Mucosa of rectum (tissue), 2 donors: ENCODE data around the gene NUDT13.
"Not testable (repeated sequence)": the region's sequence is repeated elsewhere in the genome, so short reads cannot be mapped to it uniquely, and the experiment has no call there.

ENCODE experiments used
- H3K27ac ChIP-seq, 2 donors: one replicate each; pipeline ENCODE4 v1.7.0; 2013; ENCODE audit warnings: inconsistent platforms in 2 of 2, low read depth in 2 of 2, low read length in 2 of 2
- H3K27me3 ChIP-seq, 2 donors: one replicate each; pipeline ENCODE4 v1.7.0; 2013; ENCODE audit warnings: low read length in 2 of 2; ENCODE audit not compliant: control insufficient read depth in 2 of 2, insufficient read depth in 2 of 2
- H3K36me3 ChIP-seq, 2 donors: one replicate each; pipeline ENCODE4 v1.7.0; 2013; ENCODE audit warnings: low read length in 2 of 2; ENCODE audit not compliant: control insufficient read depth in 2 of 2, insufficient read depth in 2 of 2
- H3K4me1 ChIP-seq, 2 donors: one replicate each; pipeline ENCODE4 v1.7.0; 2013; ENCODE audit warnings: low read length in 2 of 2, mild to moderate bottlenecking in 1 of 2; ENCODE audit not compliant: control insufficient read depth in 2 of 2, insufficient read depth in 2 of 2
- H3K4me3 ChIP-seq, 2 donors: one replicate each; pipeline ENCODE4 v1.7.0; 2013; ENCODE audit warnings: low read length in 2 of 2
- H3K9ac ChIP-seq, 2 donors: one replicate each; pipeline ENCODE4 v1.7.0; 2013; ENCODE audit warnings: low read length in 2 of 2, low read depth in 1 of 2, mild to moderate bottlenecking in 1 of 2
- H3K9me3 ChIP-seq, 2 donors: one replicate each; pipeline ENCODE4 v1.7.0; 2013; ENCODE audit warnings: low read length in 2 of 2; ENCODE audit not compliant: control insufficient read depth in 2 of 2
- donor health status: healthy.
- donor health status: Normal muscosa, but diverticular disease.

NUDT13 gene

DNA sequence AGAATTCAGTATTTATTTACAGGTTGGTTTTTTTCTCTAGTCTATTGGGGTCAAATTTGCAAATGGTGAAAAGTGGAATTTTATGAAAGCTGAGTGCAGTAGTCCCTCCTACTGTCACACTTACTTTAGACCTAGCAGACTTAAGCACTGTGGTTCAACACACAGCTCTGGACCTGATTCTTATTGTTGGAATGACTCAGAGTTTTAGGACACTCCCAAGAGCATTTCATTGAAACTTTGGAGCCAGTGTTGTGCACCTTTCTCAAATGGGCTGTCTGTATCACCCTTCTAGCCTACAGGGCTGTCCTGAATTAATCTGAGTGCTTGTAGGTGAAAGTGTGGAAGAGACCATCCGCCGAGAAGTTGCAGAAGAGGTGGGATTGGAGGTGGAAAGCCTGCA is 16.1 kb downstream of the NUDT13 start:
- no peaks in the 10 kb centered on the region for H3K4me1 ChIP-seq
- peaks cover 31 to 32% of the 10 kb centered on the region in 2 donors for H3K36me3 ChIP-seq
- no peak overlapping the region for H3K27ac ChIP-seq
- H3K9me3 ChIP-seq, result no peaks in the 10 kb centered on the region
- no peak overlapping the region for H3K4me3 ChIP-seq
- H3K9ac ChIP-seq, result no peak overlapping the region
- H3K27me3 ChIP-seq, result no peaks in the 10 kb centered on the region

DNA sequence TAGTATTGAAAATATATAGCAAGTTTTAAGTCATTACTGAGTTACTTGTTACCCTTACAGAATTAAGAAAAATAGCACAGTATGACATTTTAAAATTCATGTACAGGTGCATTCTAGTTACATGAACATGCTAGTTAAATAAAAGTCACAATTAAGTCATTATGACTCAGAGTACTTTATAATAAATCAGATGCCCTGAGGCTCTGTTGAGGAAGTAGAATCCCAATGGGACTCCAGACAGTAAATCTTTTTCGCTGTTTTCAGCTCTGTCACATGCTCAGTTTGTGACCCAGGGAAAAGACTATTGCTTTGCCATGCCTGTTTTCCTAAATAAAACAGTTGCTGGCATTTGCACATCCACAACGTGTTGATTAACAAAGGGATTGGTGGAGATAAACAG is 21.0 kb downstream of the NUDT13 start:
- Histone ChIP-seq H3K9me3 (no peaks in the 10 kb centered on the region), H3K4me1 (no peaks in the 10 kb centered on the region), H3K4me3 (no peak overlapping the region), H3K27me3 (no peaks in the 10 kb centered on the region), H3K36me3 (peaks cover 35 to 49% of the 10 kb centered on the region in 2 donors), H3K9ac (no peak overlapping the region), H3K27ac (no peak overlapping the region)

DNA sequence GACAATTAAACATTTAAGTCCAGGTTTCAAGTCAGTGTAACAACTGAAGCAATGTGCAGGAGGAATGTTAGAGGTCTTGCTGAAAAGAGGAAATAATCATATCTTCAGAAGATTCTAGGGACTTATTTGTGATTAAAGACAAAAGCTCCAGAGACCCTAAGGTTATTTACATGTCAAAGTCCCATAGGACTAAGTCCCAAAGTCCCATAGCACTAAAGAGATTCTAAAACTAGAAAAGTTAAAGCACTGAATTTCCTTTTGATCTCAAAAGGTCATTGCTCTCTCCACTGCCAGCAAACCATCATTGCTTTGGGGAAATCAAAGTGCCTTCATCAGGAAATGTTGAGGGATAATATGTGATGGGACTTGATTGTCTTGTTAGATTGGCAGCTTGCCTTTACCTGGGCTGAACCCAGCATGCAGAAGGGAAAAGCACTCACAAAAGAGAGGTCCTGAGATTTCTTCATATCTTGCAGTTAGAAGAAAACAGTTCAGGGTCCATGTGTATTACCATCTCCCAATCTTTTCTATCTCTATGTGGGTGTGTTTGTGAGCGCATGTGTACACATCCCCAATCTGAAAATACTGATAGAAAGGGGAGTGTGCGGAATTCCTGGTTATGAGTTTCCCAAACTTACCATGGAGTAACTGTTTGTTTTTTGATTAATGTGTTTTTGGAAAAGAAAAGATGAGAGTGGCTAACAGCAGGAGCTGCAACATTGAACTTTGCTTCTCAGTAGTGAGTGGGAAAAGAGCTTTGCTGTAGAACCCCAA is 21.8 kb downstream of the NUDT13 start:
- no peak overlapping the region for H3K27ac ChIP-seq
- no peaks in the 10 kb centered on the region for H3K27me3 ChIP-seq
- H3K4me1 ChIP-seq, result no peaks in the 10 kb centered on the region
- no peaks in the 10 kb centered on the region for H3K9me3 ChIP-seq
- no peak overlapping the region for H3K4me3 ChIP-seq
- H3K9ac ChIP-seq, result no peak overlapping the region
- H3K36me3 ChIP-seq, result peaks cover 34 to 48% of the 10 kb centered on the region in 2 donors

DNA sequence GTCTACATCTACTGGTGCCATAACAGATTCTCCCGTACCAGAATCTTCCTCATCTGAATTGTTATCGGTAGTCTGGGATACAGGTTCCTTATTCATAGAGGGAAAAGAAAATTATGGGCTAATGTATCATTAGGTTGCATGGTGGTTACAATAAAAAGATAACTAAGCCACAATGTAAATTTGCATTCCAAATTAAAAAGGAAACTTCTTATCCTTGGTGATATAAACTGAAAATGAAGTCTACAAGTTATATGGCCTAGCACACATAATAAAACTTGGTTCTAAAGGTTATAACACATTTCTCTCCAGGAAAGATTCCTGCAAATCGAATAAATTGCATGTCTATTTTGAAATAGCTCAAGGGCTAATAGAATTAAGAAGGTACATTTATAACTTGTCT is 24.5 kb downstream of the NUDT13 start:
- H3K9me3 ChIP-seq, result no peaks in the 10 kb centered on the region
- H3K4me3 ChIP-seq, result no peak overlapping the region
- peaks cover 46 to 58% of the 10 kb centered on the region in 2 donors for H3K36me3 ChIP-seq
- no peak overlapping the region for H3K9ac ChIP-seq
- H3K27ac ChIP-seq, result no peak overlapping the region
- no peaks in the 10 kb centered on the region for H3K4me1 ChIP-seq
- no peaks in the 10 kb centered on the region for H3K27me3 ChIP-seq

- Histone ChIP-seq H3K4me3 (no peak overlapping the region), H3K36me3 (peaks cover 42 to 54% of the 10 kb centered on the region in 2 donors), H3K9ac (no peak overlapping the region), H3K27me3 (no peaks in the 10 kb centered on the region), H3K4me1 (no peaks in the 10 kb centered on the region), H3K9me3 (no peaks in the 10 kb centered on the region), H3K27ac (no peak overlapping the region)
Measured at GRCh38 chr10:73136627-73137026, 26.4 kb downstream of the NUDT13 start.

GRCh38 chr10:73139251-73139650 is 29.0 kb downstream of the NUDT13 start:
- Histone ChIP-seq H3K4me1 (no peaks in the 10 kb centered on the region), H3K36me3 (peaks cover 42 to 55% of the 10 kb centered on the region in 2 donors), H3K9ac (no peak overlapping the region), H3K27me3 (no peaks in the 10 kb centered on the region), H3K9me3 (no peaks in the 10 kb centered on the region), H3K27ac (no peak overlapping the region), H3K4me3 (no peak overlapping the region)

DNA sequence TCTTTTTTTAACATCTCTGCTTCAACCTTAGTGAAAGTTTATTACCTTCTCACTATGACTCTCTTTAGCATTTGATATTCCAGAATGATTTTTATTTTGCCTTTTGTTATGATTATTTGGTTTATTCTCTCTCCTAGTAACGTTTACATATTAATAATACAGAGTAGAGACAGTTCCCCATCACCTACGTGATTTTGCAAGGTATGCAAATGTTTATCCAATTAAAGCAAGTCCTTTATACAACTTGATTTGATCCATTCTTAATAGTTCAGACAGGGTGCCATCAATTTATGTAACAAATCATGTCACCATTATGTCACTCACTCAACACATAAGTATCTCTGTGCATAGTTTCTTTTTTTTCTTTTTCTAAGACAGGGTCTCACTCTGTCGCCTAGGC is 31.3 kb downstream of the NUDT13 start:
- Histone ChIP-seq H3K27me3 (no peaks in the 10 kb centered on the region), H3K4me1 (no peaks in the 10 kb centered on the region), H3K9ac (no peak overlapping the region), H3K9me3 (no peaks in the 10 kb centered on the region), H3K27ac (no peak overlapping the region), H3K4me3 (no peak overlapping the region), H3K36me3 (peaks cover 35 to 63% of the 10 kb centered on the region in 2 donors)

- not testable (repeated sequence) for H3K4me3 ChIP-seq, H3K4me1 ChIP-seq, H3K9ac ChIP-seq, H3K27me3 ChIP-seq, H3K27ac ChIP-seq, H3K9me3 ChIP-seq
- H3K36me3 ChIP-seq, result peaks cover 23 to 39% of the 10 kb centered on the region in 2 donors
Measured at GRCh38 chr10:73150633-73151413, 40.6 kb downstream of the NUDT13 start.

DNA sequence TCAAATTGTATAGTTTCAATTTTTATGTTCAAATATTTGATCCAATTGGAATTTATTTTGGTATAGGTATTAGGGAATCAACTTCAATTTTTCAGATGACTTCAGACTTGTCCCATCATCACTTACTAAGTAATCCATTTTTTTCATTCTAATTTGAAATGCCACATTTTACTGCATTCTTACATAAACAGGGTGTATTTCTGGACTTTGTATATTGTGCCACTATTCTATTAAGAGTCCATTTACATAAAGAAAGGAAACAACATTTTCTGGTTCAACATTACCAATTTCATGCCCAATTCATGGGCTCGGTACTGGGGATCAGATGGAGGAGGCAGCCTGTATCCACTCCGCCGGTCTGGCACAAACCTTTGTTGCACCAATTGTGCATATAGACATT is 41.8 kb downstream of the NUDT13 start:
- H3K4me1 ChIP-seq, result no peaks in the 10 kb centered on the region
- no peaks in the 10 kb centered on the region for H3K9me3 ChIP-seq
- no peak overlapping the region for H3K4me3 ChIP-seq
- H3K27ac ChIP-seq, result no peak overlapping the region
- peaks cover 25 to 36% of the 10 kb centered on the region in 2 donors for H3K36me3 ChIP-seq
- no peak overlapping the region for H3K9ac ChIP-seq
- no peaks in the 10 kb centered on the region for H3K27me3 ChIP-seq

DNA sequence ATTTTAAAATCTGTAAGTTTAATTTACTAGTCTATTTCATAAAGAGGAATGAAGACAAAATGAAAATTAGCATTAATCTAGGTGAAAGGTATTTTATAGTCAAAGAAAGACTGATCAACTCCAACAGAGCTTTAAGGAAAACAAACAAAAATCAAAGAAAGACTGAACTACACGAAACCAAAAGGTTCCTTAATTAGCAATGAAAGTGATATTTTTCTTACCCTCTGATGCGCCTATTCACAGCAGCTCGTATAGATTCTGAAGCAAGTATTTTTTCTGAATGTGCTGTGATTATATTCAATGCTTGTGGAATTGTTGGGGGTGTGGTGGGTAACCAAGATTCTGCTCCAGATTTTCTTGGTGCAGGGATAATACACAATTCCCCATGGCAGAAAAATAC is 45.8 kb downstream of the NUDT13 start:
- no peak overlapping the region for H3K27ac ChIP-seq
- peaks cover 18 to 26% of the 10 kb centered on the region in 2 donors for H3K36me3 ChIP-seq
- no peak overlapping the region for H3K4me3 ChIP-seq
- H3K4me1 ChIP-seq, result no peaks in the 10 kb centered on the region
- H3K9me3 ChIP-seq, result no peaks in the 10 kb centered on the region
- no peaks in the 10 kb centered on the region for H3K27me3 ChIP-seq
- H3K9ac ChIP-seq, result no peak overlapping the region
